Stimulated activated CD8-positive, alpha-beta memory T cell treated with anti-CD3 and anti-CD28 coated beads, Interleukin-4, amount 100 ng/mL, for 48 hours (primary cell): Measurements from ENCODE around the gene SLC23A1.
"Not testable (repeated sequence)": the region's sequence is repeated elsewhere in the genome, so short reads cannot be mapped to it uniquely, and the experiment has no call there.

Experiments used
- DNase-seq: peaks from one replicate; pipeline ENCODE4 v3.0.0-alpha.2; 2020

SLC23A1 gene

DNA sequence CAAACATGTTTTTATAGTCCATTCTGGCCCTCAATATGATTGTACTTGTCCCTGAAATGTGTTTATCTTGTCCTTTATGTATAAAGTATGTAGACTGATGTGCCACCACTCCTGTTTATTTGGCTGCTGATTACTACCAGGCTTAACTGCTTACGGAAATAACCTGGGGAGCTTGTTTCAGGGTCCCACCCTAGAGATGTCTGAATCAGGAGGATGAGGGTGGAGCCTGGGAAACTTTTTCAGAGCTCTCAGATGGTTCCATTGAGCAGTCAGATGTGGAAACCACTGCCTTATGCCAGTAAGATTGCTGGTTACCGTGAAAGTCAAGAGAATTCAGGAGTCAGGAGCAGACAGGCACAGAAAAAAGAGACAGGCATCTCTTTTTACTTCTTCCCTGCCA lies 19.2 kb downstream of the SLC23A1 start:
- peak; percentile 19 for DNase-seq

DNA sequence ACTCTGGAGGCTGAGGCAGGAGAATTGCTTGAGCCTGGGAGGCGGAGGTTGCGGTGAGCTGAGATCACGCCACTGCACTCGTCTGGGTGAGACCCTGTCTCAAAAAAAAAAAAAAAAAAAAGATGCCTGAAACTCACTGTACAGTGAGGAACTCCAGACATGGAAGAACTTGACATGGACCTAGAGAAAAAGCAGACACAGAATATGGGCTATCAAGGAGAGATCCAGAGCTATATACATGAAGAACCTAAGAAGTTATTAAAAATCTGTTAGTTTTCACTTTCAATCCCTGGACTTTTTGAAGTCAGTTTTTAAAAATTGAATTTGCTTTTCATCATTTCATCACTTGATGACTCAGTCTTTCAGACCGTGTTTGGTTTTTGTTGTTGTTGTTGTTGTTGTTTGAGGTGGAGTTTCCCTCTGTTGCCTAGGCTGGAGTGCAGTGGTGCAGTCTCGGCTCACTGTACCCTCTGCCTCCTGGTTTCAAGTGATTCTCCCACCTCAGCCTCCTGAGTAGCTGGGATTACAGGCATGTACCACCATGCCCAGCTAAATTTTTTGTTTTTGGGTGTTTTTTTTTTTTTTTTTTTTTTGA lies 21.2 kb downstream of the SLC23A1 start:
- peak; percentile 2 for DNase-seq

- DNase-seq, result peak; percentile 19
Observed at GRCh38 chr5:139360384-139360783, 22.7 kb downstream of the SLC23A1 start.

- DNase-seq, result no peak
Observed at GRCh38 chr5:139358064-139358463, 25.0 kb downstream of the SLC23A1 start.

GRCh38 chr5:139355900-139356299 lies 27.2 kb downstream of the SLC23A1 start:
- DNase-seq, result not testable (repeated sequence)

DNA sequence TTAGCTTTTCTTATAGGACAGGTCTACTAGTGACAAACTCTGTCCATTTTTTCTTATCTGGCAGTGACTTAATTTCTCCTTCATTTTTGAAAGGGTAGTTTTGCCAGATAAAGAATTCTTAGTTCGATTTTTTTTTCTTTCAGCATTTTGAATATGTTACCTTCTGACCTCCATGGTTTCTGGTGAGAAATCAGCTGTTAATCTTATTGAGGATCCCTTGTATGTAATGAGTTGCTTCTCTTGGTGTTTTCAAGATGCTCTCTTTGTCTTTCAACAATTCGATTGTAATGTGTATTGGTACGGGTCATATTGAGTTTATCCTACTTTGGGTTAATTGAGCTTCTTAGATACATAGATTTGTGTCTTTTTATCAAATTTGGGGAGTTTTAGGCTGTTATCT lies 28.9 kb downstream of the SLC23A1 start:
- no peak for DNase-seq

DNA sequence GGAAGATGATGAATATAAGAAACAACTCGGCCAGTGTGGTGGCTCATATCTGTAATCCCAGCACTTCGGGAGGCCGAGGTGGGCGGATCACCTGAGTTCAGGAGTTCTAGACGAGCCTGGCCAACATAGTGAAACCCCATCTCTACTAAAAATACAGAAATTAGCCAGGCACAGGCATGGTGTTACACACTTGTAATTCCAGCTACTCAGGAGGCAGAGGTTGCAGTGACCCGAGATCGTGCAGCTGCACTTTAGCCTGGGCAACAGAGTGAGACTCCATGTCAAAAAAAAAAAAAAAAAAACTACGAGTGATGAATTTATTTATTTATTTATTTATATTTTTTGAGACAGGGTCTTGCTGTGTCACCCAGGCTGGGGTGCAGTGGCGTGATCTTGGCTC lies 35.2 kb downstream of the SLC23A1 start:
- DNase-seq, result not testable (repeated sequence)

- not testable (repeated sequence) for DNase-seq
Observed at GRCh38 chr5:139345442-139345841, 37.7 kb downstream of the SLC23A1 start.

DNA sequence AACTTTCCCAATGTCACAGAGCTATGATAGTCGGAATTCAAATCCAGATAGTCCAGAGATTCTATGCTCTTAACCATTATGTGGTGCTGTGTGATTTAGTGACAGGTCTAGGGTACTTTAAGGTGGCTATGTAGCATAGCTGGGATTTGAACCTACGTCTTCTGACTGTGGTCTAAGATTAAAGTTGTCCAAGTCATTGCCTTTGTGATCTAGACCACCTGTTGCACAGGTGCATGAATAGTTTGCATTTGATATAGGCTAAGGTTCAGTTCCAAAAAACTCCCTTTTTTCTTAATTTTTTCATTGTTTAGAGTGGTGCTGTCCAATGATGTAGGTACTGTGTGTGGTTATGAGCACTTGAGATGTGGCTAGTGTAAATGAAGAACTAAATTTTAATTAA lies 38.9 kb downstream of the SLC23A1 start:
- DNase-seq, result no peak

- no peak for DNase-seq
Observed at GRCh38 chr5:139343476-139343875, 39.6 kb downstream of the SLC23A1 start.

GRCh38 chr5:139342423-139342723 lies 40.7 kb downstream of the SLC23A1 start:
- DNase-seq, result no peak

DNA sequence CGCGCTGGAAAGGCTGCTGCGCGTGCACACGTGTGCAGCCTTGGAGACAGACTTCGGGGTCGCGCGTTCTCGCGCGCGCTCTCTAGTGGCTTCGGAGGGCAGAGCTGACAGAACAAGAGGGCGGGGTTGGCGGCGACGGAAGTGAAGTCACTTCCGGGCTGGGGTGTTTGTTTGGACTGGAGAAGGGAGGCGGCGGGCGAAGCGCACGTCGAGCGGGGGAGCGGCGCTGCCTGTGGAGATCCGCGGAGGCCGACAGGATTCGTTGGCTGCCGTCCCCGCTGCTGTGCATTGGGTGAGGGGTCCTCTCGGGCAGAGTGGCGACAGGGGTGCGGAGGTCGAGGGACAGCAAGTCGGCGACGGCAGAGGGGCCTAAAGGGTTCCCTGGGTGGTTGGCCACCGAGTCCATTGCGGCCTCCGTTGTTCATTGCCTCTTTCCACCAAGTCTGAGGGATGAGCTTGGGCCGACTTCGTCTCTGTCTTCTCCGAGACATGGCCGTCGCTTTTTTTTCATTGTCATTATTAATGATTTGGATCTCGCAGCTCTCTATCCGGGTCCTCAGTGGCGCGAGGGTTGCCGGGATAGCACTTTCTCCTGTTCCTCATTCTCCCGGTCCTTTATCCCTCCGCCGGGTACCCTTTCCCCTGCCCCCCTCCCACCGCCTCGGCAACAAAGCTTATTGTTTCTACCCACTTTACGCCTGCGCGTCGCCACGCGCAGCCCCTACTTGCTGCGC lies 41.2 kb downstream of the SLC23A1 start, which contains the start of gene PAIP2:
PAIP2 (plus strand) TSS at position 166 of the 734 bp plus-strand sequence. CDS start 21,931 bp downstream, outside the sequence.
- peak; percentile 98 for DNase-seq

DNA sequence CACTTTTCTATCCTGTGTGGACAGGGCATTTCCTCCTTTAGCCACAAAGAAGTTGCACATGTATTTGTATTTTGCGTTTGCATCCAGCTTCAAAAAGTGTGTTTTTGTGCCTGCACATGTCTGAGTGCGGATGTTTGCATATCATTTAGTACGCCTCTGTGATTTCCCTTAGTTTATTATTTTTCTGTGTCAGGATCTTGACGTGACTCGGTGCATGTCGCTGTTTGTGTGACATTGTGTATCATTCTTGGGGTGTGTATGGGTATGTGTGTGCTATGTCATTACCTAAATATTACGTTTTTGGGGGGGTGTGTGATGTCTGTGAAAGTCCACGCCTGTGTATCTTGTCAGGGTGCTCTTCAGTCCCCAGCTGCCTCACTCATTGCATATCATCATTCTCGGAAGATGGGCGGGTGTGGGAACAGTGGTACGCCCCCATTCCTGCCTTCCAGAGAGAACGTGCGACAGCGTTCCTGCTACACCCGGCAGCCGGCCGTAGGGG lies 41.9 kb downstream of the SLC23A1 start:
- DNase-seq, result no peak

- DNase-seq, result no peak
Observed at GRCh38 chr5:139340051-139340450, 43.0 kb downstream of the SLC23A1 start.

- no peak for DNase-seq
Observed at GRCh38 chr5:139335811-139336210, 47.3 kb downstream of the SLC23A1 start.
